ENCODE measurements around the gene WRAP53. TPM values are rescaled to one million over a fixed set of nuclear protein-coding genes. Genes with fewer than 3 reads are reported as not detected.

Gene WRAP53
- total RNA-seq, 2 donors from 2014 or later = 3.4 to 5.6 TPM

DNA sequence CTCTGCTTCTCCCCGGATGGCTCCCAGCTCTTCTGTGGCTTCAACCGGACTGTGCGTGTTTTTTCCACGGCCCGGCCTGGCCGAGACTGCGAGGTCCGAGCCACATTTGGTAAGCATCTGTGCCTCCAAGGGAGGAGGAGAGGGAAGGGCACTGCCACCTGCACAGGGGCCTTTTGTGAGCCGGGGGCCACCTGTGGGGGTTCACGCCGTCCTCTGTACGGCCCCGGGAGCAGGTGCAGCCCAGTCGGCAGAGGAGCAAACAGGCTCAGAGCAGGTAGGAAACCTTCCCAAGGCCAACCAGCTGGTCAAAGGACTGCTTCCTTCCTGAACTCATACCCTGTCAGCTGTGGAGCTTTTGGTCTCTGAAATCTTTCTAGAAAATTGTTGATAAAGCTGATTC, 13.4 kb downstream of the WRAP53 start:
- Histone ChIP-seq H3K4me1 (peaks cover 21% of the 10 kb centered on the region), H3K4me3 (no peak overlapping the region), H3K27me3 (peaks cover 0 to 21% of the 10 kb centered on the region in 2 donors), H3K27ac (no peak overlapping the region), H3K9me3 (no peaks in the 10 kb centered on the region), H3K36me3 (replicated peaks in 1 of 2; ENCODE audit: insufficient read depth in 1 of 2, low read depth in 2 of 2) (no peaks in the 10 kb centered on the region)
- intact Hi-C loops (cut with DNase I) = no loop called here
- 84 to 87% methylated on average over 12 to 14 of the region's 14 CpGs for WGBS, 2 donors
- TF ChIP-seq, protein P1, sequence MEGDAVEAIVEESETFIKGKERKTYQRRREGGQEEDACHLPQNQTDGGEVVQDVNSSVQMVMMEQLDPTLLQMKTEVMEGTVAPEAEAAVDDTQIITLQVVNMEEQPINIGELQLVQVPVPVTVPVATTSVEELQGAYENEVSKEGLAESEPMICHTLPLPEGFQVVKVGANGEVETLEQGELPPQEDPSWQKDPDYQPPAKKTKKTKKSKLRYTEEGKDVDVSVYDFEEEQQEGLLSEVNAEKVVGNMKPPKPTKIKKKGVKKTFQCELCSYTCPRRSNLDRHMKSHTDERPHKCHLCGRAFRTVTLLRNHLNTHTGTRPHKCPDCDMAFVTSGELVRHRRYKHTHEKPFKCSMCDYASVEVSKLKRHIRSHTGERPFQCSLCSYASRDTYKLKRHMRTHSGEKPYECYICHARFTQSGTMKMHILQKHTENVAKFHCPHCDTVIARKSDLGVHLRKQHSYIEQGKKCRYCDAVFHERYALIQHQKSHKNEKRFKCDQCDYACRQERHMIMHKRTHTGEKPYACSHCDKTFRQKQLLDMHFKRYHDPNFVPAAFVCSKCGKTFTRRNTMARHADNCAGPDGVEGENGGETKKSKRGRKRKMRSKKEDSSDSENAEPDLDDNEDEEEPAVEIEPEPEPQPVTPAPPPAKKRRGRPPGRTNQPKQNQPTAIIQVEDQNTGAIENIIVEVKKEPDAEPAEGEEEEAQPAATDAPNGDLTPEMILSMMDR (IDR thresholded peaks at IDR 0.05) = no peak
- no peak for TF ChIP-seq POLR2A (IDR thresholded peaks at IDR 0.05)
- no peak for DNase-seq
- ATAC-seq = no peak

DNA sequence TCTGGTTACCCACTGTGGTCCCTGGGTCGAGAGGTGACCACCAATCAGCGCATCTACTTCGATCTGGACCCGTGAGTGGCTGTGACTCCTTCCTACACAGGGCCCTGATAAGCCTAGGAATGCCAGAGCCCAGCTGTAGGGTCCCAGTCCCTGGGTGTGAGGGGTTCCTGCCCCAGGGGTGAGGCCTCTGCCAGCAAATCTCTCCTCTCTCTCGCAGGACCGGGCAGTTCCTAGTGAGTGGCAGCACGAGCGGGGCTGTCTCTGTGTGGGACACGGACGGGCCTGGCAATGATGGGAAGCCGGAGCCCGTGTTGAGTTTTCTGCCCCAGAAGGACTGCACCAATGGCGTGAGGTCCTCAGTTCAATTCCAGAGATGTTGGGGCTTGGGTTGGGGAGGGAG, 14.5 kb downstream of the WRAP53 start:
- no peak for DNase-seq
- 90 to 93% methylated on average over 7 to 13 of the region's 13 CpGs for WGBS, 2 donors
- no peak for ATAC-seq
- Histone ChIP-seq H3K4me1 (peaks cover 21% of the 10 kb centered on the region), H3K9me3 (no peaks in the 10 kb centered on the region), H3K36me3 (replicated peaks in 1 of 2; ENCODE audit: insufficient read depth in 1 of 2, low read depth in 2 of 2) (no peaks in the 10 kb centered on the region), H3K4me3 (no peak overlapping the region), H3K27ac (no peak overlapping the region), H3K27me3 (peaks cover 0 to 21% of the 10 kb centered on the region in 2 donors)
- intact Hi-C loops (cut with DNase I) = no loop called here
- TF ChIP-seq, protein P1 (IDR thresholded peaks at IDR 0.05) = no peak
- TF ChIP-seq POLR2A (IDR thresholded peaks at IDR 0.05) = no peak

DNA sequence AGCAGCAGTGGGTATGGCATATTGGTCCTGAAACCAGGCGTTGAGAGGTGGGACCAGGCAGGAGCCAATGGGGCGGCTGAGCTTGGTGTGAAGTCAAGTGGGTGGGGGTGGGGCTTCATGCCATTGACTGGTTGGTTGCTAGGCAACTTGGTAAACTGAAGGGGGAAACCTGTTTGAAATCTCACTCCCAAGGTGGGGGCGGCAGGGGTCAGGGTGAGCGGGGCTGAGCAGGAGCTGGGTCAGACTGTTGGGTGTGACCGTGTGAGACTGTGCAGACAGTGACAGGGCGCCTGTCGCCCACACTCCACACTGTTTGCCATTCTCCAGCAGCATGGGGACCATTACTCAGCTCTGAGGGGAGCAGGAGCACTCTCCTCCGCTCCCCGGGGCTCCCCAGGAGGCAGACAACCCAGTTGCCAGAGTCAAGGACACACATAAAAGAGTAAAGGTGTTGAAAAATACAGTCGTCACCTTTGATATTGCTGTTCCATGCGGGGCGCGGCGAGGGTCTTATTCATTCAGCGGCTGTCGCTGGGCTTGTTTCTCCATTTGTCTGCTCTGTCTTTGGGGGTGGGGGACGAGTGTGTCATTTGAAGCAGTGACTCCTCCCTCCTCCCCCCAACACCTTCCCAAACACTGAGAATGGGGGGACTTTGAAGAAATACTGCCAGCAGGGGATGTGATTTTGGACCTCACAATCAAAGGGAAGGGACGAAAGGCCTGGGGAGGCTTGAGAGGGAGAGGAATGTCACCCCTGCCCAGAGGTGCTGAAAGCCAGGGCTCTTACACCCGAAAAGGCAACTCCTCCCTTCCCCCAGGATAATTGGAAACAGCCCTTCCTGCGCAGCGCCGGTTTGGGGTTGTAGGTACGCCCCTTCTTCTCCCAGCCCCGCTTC, 15.6 kb downstream of the WRAP53 start:
- Histone ChIP-seq H3K4me1 (peaks cover 21% of the 10 kb centered on the region), H3K4me3 (no peak overlapping the region), H3K27me3 (peaks cover 0 to 21% of the 10 kb centered on the region in 2 donors), H3K36me3 (replicated peaks in 1 of 2; ENCODE audit: insufficient read depth in 1 of 2, low read depth in 2 of 2) (no peaks in the 10 kb centered on the region), H3K9me3 (no peaks in the 10 kb centered on the region), H3K27ac (no peak overlapping the region)
- DNase-seq = peak; percentile 21 to 56 (median 45)
- peak; percentile 39 for ATAC-seq
- WGBS, 2 donors = 30 to 38% methylated on average over 22 to 24 of the region's 24 CpGs
- TF ChIP-seq POLR2A (IDR thresholded peaks at IDR 0.05) = no peak
- TF ChIP-seq, protein P1 (IDR thresholded peaks at IDR 0.05) = no peak
- intact Hi-C loops (cut with DNase I) = no loop called here

DNA sequence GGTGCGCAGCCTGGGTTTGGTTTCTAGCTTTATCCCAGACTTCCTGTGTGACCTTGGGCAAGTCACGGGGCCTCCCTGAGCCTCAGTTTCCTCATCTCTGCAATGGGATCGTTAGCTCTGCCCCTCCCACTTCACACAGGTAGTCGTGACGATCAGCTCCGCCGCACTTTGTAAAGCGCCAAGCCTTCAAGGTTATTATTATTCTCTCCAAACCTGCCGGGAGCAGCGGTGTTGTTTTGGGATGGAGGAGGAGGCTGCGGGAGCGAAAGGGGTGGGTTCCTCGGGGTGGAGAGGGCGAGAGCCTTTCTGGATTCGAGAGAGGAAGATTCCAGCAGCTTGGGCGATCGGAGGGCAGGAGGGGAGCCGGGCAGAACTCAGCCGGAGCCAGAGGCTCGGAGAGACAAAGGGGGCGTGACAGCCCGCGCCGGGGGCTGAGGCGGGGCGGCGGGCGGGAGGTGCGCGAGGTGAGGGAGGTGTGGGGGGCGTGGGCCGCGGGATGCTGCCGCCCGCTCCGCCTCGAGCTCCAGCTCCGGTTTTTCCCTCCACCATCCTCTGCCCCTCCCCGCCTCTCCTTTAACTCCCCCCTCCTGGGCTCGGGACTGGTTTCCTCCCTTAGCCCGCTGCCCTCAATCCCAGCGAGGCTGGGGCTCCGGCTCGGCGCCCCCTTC, 16.5 kb downstream of the WRAP53 start, which contains the start of gene EFNB3:
TSS of gene EFNB3 (plus strand) at position 602 of the 668 bp plus-strand sequence. CDS start 397 bp downstream, outside the sequence.
- intact Hi-C loops (cut with DNase I) = no loop called here
- Histone ChIP-seq H3K4me3 (peak within 1 kb of the TSS in 1 of 2 donors; percentile 37), H3K4me1 (peaks cover 21% of the 10 kb centered on the region), H3K27me3 (peaks cover 0 to 21% of the 10 kb centered on the region in 2 donors), H3K27ac (no peak within 1 kb of the TSS), H3K9me3 (no peaks in the 10 kb centered on the region), H3K36me3 (replicated peaks in 1 of 2; ENCODE audit: insufficient read depth in 1 of 2, low read depth in 2 of 2) (no peaks in the 10 kb centered on the region)
- DNase-seq (peak in 3 of 4 donors; percentile 43 to 47 (median 45)), ATAC-seq (peak; percentile 52)
- peak in 1 of 3 donors; percentile 14 for TF ChIP-seq POLR2A (IDR thresholded peaks at IDR 0.05)
- TF ChIP-seq, protein P1 (IDR thresholded peaks at IDR 0.05) = no peak
- WGBS, 2 donors = 3% methylated on average over 22 to 23 of the region's 45 CpGs
